ENCODE results near the gene MTIF2. TPM values are rescaled to one million over a fixed set of nuclear protein-coding genes. Genes with fewer than 3 reads are reported as not detected.

The MTIF2 gene
- total RNA-seq, 1 experiment from 2014 or later, result 49.8 TPM

GRCh38 chr2:55232084-55232862, 36.8 kb downstream of the MTIF2 start, which contains the start of the genes CLHC1 and RPS27A:
CLHC1 (minus strand) TSS chr2:55232293; CDS start chr2:55222411, 9,882 bp downstream.
RPS27A (plus strand) TSS chr2:55232688; CDS start chr2:55232825, 137 bp downstream.
- Histone ChIP-seq H3K4me1 (ENCODE audit: control insufficient read depth in 1 of 2, insufficient read depth in 2 of 2, low read length in 2 of 2) (peaks cover 8 to 21% of the 10 kb centered on the region in 2 experiments), H3K27me3 (ENCODE audit: insufficient read depth, low read length) (no peaks in the 10 kb centered on the region), H3K36me3 (ENCODE audit: control insufficient read depth in 1 of 2, insufficient read depth in 2 of 2, low read length in 2 of 2) (peaks cover 25 to 40% of the 10 kb centered on the region in 2 experiments), H3K4me3 (replicated peaks in 1 of 2; ENCODE audit: low read depth in 1 of 2, low read length in 2 of 2) (peak within 1 kb of the TSS; percentile 77 to 91), H4K20me1 (ENCODE audit: insufficient read depth) (peaks cover 7% of the 10 kb centered on the region; the same call in 1 of the 2 replicates), H3K79me2 (ENCODE audit: insufficient read depth, low read length) (peaks cover 68% of the 10 kb centered on the region), H2AFZ (ENCODE audit: low read depth, low read length, poor library complexity, severe bottlenecking) (peak within 1 kb of the TSS; percentile 53), H3K9me3 (ENCODE audit: control insufficient read depth in 1 of 2, insufficient read depth in 1 of 2, low read depth in 1 of 2, low read length in 2 of 2) (no peaks in the 10 kb centered on the region), H3K9me2 (ENCODE audit: insufficient read depth) (no peaks in the 10 kb centered on the region), H3K9ac (ENCODE audit: low read length) (peak within 1 kb of the TSS; percentile 98), H3K27ac (ENCODE audit: low read depth, low read length) (peak within 1 kb of the TSS; percentile 98), H3K4me2 (ENCODE audit: low read length) (peak within 1 kb of the TSS; percentile 79)
- peak; percentile 69 for TF ChIP-seq YY1 (IDR thresholded peaks at IDR 0.05; ENCODE audit: extremely low read depth, insufficient replicate concordance, low read depth, low read length)
- TF ChIP-seq JUND (IDR thresholded peaks at IDR 0.05), result no peak
- TF ChIP-seq, protein P1, sequence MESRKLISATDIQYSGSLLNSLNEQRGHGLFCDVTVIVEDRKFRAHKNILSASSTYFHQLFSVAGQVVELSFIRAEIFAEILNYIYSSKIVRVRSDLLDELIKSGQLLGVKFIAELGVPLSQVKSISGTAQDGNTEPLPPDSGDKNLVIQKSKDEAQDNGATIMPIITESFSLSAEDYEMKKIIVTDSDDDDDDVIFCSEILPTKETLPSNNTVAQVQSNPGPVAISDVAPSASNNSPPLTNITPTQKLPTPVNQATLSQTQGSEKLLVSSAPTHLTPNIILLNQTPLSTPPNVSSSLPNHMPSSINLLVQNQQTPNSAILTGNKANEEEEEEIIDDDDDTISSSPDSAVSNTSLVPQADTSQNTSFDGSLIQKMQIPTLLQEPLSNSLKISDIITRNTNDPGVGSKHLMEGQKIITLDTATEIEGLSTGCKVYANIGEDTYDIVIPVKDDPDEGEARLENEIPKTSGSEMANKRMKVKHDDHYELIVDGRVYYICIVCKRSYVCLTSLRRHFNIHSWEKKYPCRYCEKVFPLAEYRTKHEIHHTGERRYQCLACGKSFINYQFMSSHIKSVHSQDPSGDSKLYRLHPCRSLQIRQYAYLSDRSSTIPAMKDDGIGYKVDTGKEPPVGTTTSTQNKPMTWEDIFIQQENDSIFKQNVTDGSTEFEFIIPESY (IDR thresholded peaks at IDR 0.05; ENCODE audit: extremely low read depth, insufficient replicate concordance, low read length), result peak; percentile 33
- TF ChIP-seq SRF (IDR thresholded peaks at IDR 0.05; ENCODE audit: low read depth), result no peak
- TF ChIP-seq ATF3 (IDR thresholded peaks at IDR 0.05), result no peak
- TF ChIP-seq EGR1 (IDR thresholded peaks at IDR 0.05; ENCODE audit: low read depth), result peak; percentile 49; the same call in 1 of the 2 replicates
- peak; percentile 53 for TF ChIP-seq SP1 (IDR thresholded peaks at IDR 0.05; ENCODE audit: low read depth)
- peak; percentile 73 for TF ChIP-seq POLR2A (IDR thresholded peaks at IDR 0.05; ENCODE audit: borderline replicate concordance, extremely low read depth, insufficient read depth, insufficient read length)
- peak; percentile 72 for TF ChIP-seq MAX (IDR thresholded peaks at IDR 0.05)
- TF ChIP-seq ELF1 (IDR thresholded peaks at IDR 0.05; ENCODE audit: borderline replicate concordance, low read depth), result peak; percentile 97
- TF ChIP-seq SIN3A (IDR thresholded peaks at IDR 0.05; ENCODE audit: low read depth), result peak; percentile 93
- no peak for TF ChIP-seq FOSL1 (IDR thresholded peaks at IDR 0.05; ENCODE audit: low read depth)
- no peak for TF ChIP-seq CEBPB (IDR thresholded peaks at IDR 0.05; ENCODE audit: low read depth)
- TF ChIP-seq ZNF274 (IDR thresholded peaks at IDR 0.05; ENCODE audit: low read depth, low read length), result no peak
- TF ChIP-seq POLR2AphosphoS5 (IDR thresholded peaks at IDR 0.05; ENCODE audit: low read depth, low read length), result peak; percentile 93
- peak; percentile 40; the same call in 1 of the 2 replicates for TF ChIP-seq ZFX (IDR thresholded peaks at IDR 0.05)
- TF ChIP-seq CBX3 (IDR thresholded peaks at IDR 0.05; ENCODE audit: low read depth), result no peak
- TF ChIP-seq, protein P2, sequence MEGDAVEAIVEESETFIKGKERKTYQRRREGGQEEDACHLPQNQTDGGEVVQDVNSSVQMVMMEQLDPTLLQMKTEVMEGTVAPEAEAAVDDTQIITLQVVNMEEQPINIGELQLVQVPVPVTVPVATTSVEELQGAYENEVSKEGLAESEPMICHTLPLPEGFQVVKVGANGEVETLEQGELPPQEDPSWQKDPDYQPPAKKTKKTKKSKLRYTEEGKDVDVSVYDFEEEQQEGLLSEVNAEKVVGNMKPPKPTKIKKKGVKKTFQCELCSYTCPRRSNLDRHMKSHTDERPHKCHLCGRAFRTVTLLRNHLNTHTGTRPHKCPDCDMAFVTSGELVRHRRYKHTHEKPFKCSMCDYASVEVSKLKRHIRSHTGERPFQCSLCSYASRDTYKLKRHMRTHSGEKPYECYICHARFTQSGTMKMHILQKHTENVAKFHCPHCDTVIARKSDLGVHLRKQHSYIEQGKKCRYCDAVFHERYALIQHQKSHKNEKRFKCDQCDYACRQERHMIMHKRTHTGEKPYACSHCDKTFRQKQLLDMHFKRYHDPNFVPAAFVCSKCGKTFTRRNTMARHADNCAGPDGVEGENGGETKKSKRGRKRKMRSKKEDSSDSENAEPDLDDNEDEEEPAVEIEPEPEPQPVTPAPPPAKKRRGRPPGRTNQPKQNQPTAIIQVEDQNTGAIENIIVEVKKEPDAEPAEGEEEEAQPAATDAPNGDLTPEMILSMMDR (IDR thresholded peaks at IDR 0.05 in 2 of 3, conservative IDR thresholded peaks at IDR 0.05 in 1 of 3; ENCODE audit: borderline replicate concordance in 1 of 3, insufficient read depth in 1 of 3, low read depth in 2 of 3, low read length in 2 of 3), result no peak
- no peak for TF ChIP-seq RAD21 (IDR thresholded peaks at IDR 0.05; ENCODE audit: low read depth)
- RAD21 ChIA-PET (ENCODE audit: low non-redundant PET in 1 of 2, low total read pairs in 2 of 2, uncharacterized antibody in 2 of 2, unreplicated experiment in 2 of 2), result no interaction called here
- CTCF ChIA-PET, result no interaction called here
- intact Hi-C loops (cut with micrococcal nuclease), result loop anchor here (1.0 to 2.0 kb wide), 4 partner anchors 182 to 385 kb away; partner anchors contain the start of genes PPP4R3B and RTN4
- ATAC-seq (peak; percentile 89), DNase-seq (ENCODE audit: low read depth, low spot score) (peak; percentile 98)
- POLR2A ChIA-PET, result interaction anchor here (0.6 to 1.0 kb wide), 3 partner anchors 31 to 181 kb away, joined by 3 read pairs; no protein-coding TSS in a partner anchor
- BruUV-seq (replicated peaks), result no TSS peak
